GM12891 (cell line): ENCODE data around the gene IRF9.
A peak's percentile ranks its signal among the peaks of the same experiment; 100 is the strongest.

Experiments
- PAX5 ChIP-seq: IDR thresholded peaks from 2 replicates; pipeline ENCODE4 v1.6.1; 2011; ENCODE audit warnings: low read length, moderate library complexity, mild to moderate bottlenecking; ENCODE audit not compliant: insufficient read depth, severe bottlenecking
- POLR2A ChIP-seq: IDR thresholded peaks from 2 replicates; pipeline ENCODE4 v1.6.1; 2011; ENCODE audit warnings: low read depth, low read length, control low read depth
- POLR2AphosphoS5 ChIP-seq: IDR thresholded peaks from 2 replicates; pipeline ENCODE4 v1.6.1; 2011; ENCODE audit warnings: low read depth, low read length, control low read depth
- POU2F2 ChIP-seq: IDR thresholded peaks from 2 replicates; pipeline ENCODE4 v1.6.1; 2011; ENCODE audit warnings: low read depth, mild to moderate bottlenecking, control low read depth, low read length, moderate library complexity
- SPI1 ChIP-seq: IDR thresholded peaks from 2 replicates; pipeline ENCODE4 v1.6.1; 2011; ENCODE audit warnings: low read depth, low read length, control low read depth
- TAF1 ChIP-seq: IDR thresholded peaks from 2 replicates; pipeline ENCODE4 v1.6.1; 2011; ENCODE audit warnings: low read depth, low read length, control low read depth

GRCh38 chr14:24179294-24179960 is 18.4 kb downstream of the IRF9 start:
- peak; percentile 55 for TF ChIP-seq POLR2A
- no peak for TF ChIP-seq TAF1
- peak; percentile 32 for TF ChIP-seq POLR2AphosphoS5
- TF ChIP-seq POU2F2: no peak
- no peak for TF ChIP-seq PAX5
- TF ChIP-seq SPI1: no peak
